ENCODE results near the gene STK33.

The STK33 gene

DNA sequence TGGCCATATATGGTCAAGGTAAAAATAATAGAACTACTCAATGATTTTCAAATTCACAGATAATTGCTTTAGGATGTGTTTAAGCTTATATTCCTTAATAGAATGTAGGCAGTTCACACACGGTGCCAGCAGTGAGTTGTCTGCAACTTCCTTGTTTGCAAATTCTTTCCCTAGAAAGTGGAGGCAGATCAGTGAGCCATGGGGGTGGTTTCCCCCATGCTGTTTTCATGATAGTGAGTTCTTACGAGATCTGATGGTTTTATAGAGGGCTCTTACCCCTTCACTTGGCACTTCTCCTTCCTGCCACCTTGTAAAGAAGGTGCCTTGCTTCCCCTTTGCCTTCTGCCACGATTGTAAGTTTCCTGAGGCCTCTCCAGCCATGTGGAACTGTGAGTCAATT, 218.6 kb downstream of the STK33 start:
- Histone ChIP-seq H3K4me3 (ENCODE audit: low read depth, low read length, poor library complexity, severe bottlenecking) (no peak overlapping the region), H3K36me3 (ENCODE audit: insufficient read depth, low read length) (no peaks in the 10 kb centered on the region), H3K9me3 (ENCODE audit: low read length) (no peaks in the 10 kb centered on the region), H4K20me1 (ENCODE audit: insufficient read depth, low read length) (no peaks in the 10 kb centered on the region), H3K9me2 (ENCODE audit: low read depth, low read length) (no peaks in the 10 kb centered on the region), H3K27ac (ENCODE audit: low read depth, low read length, poor library complexity, severe bottlenecking) (no peak overlapping the region), H2AFZ (ENCODE audit: low read length) (no peak overlapping the region), H3K4me2 (ENCODE audit: low read length) (no peak overlapping the region), H3F3A (ENCODE audit: insufficient read depth, low read length) (no peaks in the 10 kb centered on the region), H3K27me3 (ENCODE audit: insufficient read depth, low read length) (no peaks in the 10 kb centered on the region), H3K4me1 (ENCODE audit: insufficient read depth, low read length, severe bottlenecking) (no peaks in the 10 kb centered on the region), H3K79me2 (ENCODE audit: insufficient read depth, low read length) (no peaks in the 10 kb centered on the region), H3K9ac (ENCODE audit: low read length) (no peak overlapping the region)
- no peak for TF ChIP-seq EZH2 (IDR thresholded peaks at IDR 0.05; ENCODE audit: borderline replicate concordance, low read length)

DNA sequence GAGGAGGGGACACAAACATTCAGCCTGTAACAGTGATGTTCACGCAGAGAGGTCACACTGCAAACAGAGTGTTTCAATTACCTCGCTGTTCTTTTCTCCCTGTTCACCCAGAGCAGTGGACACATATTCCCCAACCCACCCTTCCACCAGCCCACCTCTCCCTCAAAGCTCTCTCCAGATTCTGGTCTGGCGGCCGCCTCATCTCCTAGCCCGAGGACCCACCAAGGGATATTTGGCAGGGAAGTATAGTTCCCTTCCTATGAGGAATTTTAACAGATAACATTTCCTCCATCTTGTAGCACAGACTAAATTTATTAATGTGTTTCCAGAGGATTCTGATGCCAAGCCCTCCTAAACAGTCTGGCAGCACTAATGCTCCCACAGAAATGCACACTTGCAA, 219.3 kb downstream of the STK33 start:
- Histone ChIP-seq H3K36me3 (ENCODE audit: insufficient read depth, low read length) (no peaks in the 10 kb centered on the region), H3F3A (ENCODE audit: insufficient read depth, low read length) (no peaks in the 10 kb centered on the region), H3K4me2 (ENCODE audit: low read length) (no peak overlapping the region), H3K79me2 (ENCODE audit: insufficient read depth, low read length) (no peaks in the 10 kb centered on the region), H4K20me1 (ENCODE audit: insufficient read depth, low read length) (no peaks in the 10 kb centered on the region), H2AFZ (ENCODE audit: low read length) (no peak overlapping the region), H3K27ac (ENCODE audit: low read depth, low read length, poor library complexity, severe bottlenecking) (no peak overlapping the region), H3K4me1 (ENCODE audit: insufficient read depth, low read length, severe bottlenecking) (no peaks in the 10 kb centered on the region), H3K9me3 (ENCODE audit: low read length) (no peaks in the 10 kb centered on the region), H3K4me3 (ENCODE audit: low read depth, low read length, poor library complexity, severe bottlenecking) (no peak overlapping the region), H3K9me2 (ENCODE audit: low read depth, low read length) (no peaks in the 10 kb centered on the region), H3K9ac (ENCODE audit: low read length) (no peak overlapping the region), H3K27me3 (ENCODE audit: insufficient read depth, low read length) (no peaks in the 10 kb centered on the region)
- TF ChIP-seq, protein P1, sequence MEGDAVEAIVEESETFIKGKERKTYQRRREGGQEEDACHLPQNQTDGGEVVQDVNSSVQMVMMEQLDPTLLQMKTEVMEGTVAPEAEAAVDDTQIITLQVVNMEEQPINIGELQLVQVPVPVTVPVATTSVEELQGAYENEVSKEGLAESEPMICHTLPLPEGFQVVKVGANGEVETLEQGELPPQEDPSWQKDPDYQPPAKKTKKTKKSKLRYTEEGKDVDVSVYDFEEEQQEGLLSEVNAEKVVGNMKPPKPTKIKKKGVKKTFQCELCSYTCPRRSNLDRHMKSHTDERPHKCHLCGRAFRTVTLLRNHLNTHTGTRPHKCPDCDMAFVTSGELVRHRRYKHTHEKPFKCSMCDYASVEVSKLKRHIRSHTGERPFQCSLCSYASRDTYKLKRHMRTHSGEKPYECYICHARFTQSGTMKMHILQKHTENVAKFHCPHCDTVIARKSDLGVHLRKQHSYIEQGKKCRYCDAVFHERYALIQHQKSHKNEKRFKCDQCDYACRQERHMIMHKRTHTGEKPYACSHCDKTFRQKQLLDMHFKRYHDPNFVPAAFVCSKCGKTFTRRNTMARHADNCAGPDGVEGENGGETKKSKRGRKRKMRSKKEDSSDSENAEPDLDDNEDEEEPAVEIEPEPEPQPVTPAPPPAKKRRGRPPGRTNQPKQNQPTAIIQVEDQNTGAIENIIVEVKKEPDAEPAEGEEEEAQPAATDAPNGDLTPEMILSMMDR (IDR thresholded peaks at IDR 0.05; ENCODE audit: low read length): no peak
- TF ChIP-seq EZH2 (IDR thresholded peaks at IDR 0.05; ENCODE audit: borderline replicate concordance, low read length): no peak

DNA sequence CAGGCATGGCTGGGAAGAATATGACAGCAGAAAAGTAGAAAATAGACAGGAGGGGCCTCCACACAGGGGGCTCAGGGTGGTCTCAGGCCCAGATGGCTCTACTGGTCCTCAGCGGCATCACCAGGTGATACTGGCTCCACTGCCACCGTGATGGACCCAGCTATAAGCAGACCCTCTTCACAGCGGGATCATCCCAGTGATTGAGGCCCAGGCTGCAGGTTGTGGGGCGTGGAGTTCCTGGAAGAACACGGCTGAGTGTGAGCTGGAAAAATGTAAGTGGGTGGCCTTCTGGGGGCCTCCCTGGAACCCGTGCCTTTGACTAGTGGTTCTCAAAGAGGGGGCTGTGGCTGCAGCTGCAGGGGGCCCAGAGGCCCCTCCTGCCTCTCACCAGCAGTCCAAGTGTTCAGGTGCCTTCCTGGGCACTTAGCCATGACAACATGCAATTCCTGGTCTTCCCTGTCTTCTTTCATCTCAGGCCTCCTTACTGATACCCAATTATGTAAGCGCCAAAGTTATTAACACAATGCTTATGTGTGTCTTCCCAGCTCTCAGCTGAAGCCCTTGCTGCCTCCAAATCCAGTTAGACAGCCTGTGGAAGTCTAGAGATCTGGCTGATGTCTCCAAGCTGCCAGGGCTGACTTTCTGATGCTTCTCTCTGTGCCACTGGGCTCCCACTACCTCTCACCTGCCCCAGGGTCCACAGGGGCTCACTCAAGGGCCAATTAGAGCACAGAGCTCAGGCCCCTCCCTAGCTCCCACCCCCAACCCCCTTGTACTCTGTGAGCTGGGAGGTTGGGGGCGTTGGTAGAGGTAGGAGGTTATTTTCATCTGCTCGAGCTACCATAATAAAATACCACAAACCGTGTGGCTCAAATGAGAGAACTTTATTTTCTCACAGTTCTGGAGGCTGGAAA, 220.3 kb downstream of the STK33 start:
- H3K9me2 ChIP-seq (ENCODE audit: low read depth, low read length): no peaks in the 10 kb centered on the region
- no peaks in the 10 kb centered on the region for H3F3A ChIP-seq (ENCODE audit: insufficient read depth, low read length)
- H3K9me3 ChIP-seq (ENCODE audit: low read length): no peaks in the 10 kb centered on the region
- no peaks in the 10 kb centered on the region for H3K36me3 ChIP-seq (ENCODE audit: insufficient read depth, low read length)
- H2AFZ ChIP-seq (ENCODE audit: low read length): no peak overlapping the region
- no peak overlapping the region for H3K4me2 ChIP-seq (ENCODE audit: low read length)
- no peaks in the 10 kb centered on the region for H3K4me1 ChIP-seq (ENCODE audit: insufficient read depth, low read length, severe bottlenecking)
- no peak overlapping the region for H3K27ac ChIP-seq (ENCODE audit: low read depth, low read length, poor library complexity, severe bottlenecking)
- H3K4me3 ChIP-seq (ENCODE audit: low read depth, low read length, poor library complexity, severe bottlenecking): no peak overlapping the region
- TF ChIP-seq, protein P1 (IDR thresholded peaks at IDR 0.05; ENCODE audit: low read length): no peak
- no peak for TF ChIP-seq EZH2 (IDR thresholded peaks at IDR 0.05; ENCODE audit: borderline replicate concordance, low read length)
- H4K20me1 ChIP-seq (ENCODE audit: insufficient read depth, low read length): no peaks in the 10 kb centered on the region
- no peak overlapping the region for H3K9ac ChIP-seq (ENCODE audit: low read length)
- H3K79me2 ChIP-seq (ENCODE audit: insufficient read depth, low read length): no peaks in the 10 kb centered on the region
- no peaks in the 10 kb centered on the region for H3K27me3 ChIP-seq (ENCODE audit: insufficient read depth, low read length)
